Activated T-cell treated with anti-CD3 and anti-CD28 coated beads, Interleukin-2, amount 50 U/mL, for 4 hours (primary cell): ENCODE data around the gene FAM210A. TPM values are rescaled to one million over a fixed set of nuclear protein-coding genes. Genes with fewer than 3 reads are reported as not detected.
"Not testable (repeated sequence)": the region's sequence is repeated elsewhere in the genome, so short reads cannot be mapped to it uniquely, and the experiment has no call there.

Experiments used
- ATAC-seq, 2 donors: fragments of 200-7000 bp; cut with Tn5 transposase; one replicate each; pipeline ENCODE4 v1.10.0; 2021
- DNase-seq: peaks from one replicate; pipeline ENCODE4 v3.0.0-alpha.2; 2020
- H3K27me3 Mint-ChIP-seq: one replicate; pipeline ENCODE4 v1.8.0; 2021; ENCODE audit warnings: low read depth, mixed read lengths
- H3K36me3 Mint-ChIP-seq: one replicate; pipeline ENCODE4 v1.8.0; 2022; ENCODE audit warnings: mixed read lengths; ENCODE audit not compliant: insufficient read depth
- H3K4me1 Mint-ChIP-seq: one replicate; pipeline ENCODE4 v1.8.0; 2021; ENCODE audit warnings: low read depth, mixed read lengths
- H3K4me3 Mint-ChIP-seq: one replicate; pipeline ENCODE4 v1.8.0; 2021; ENCODE audit warnings: mild to moderate bottlenecking, moderate library complexity, mixed read lengths
- H3K9me3 Mint-ChIP-seq: one replicate; pipeline ENCODE4 v1.8.0; 2021; ENCODE audit warnings: mixed read lengths
- total RNA-seq, 3 donors: library from RNA; stranded (reverse); gene quantifications; one replicate each; pipeline ENCODE4 v1.2.1, GENCODE V29; 2021

FAM210A gene
- total RNA-seq, 3 donors from 2014 or later: 24.6 to 32.9 (median 28.6) TPM

- H3K4me3 Mint-ChIP-seq: no peak overlapping the region
- no peaks in the 10 kb centered on the region for H3K9me3 Mint-ChIP-seq
- no peak for DNase-seq
- H3K27me3 Mint-ChIP-seq: no peaks in the 10 kb centered on the region
- H3K36me3 Mint-ChIP-seq: peaks cover 9% of the 10 kb centered on the region
- peaks cover 9% of the 10 kb centered on the region for H3K4me1 Mint-ChIP-seq
- ATAC-seq: no peak
These were observed 44.7 kb downstream of the FAM210A start for GRCh38 chr18:13681701-13682100.

DNA sequence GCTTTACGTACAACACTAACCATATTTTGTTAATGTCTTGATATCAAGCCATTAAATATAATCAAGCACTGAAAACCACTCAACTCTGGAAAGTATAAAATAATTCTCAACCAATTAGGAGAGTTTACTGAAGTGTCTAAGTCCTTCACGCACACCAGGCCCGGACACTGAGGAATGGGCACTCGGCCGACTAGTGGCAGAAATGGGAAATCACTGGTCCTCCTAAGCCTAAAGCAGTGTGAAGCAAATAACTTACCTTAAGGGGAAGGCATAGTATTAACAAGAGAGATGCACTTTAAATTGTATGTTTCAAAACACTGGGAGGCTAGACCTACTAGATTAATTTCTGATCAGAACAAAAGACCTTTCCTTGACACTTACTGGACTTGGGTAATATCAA lies 45.7 kb downstream of the FAM210A start:
- Mint-ChIP-seq H3K4me1 (peaks cover 1% of the 10 kb centered on the region), H3K9me3 (no peaks in the 10 kb centered on the region), H3K27me3 (no peaks in the 10 kb centered on the region), H3K36me3 (peaks cover 7% of the 10 kb centered on the region), H3K4me3 (no peak overlapping the region)
- ATAC-seq (no peak), DNase-seq (no peak)

GRCh38 chr18:13677350-13677749 lies 49.0 kb downstream of the FAM210A start:
- H3K36me3 Mint-ChIP-seq, H3K4me3 Mint-ChIP-seq, ATAC-seq, H3K9me3 Mint-ChIP-seq, H3K27me3 Mint-ChIP-seq, DNase-seq, H3K4me1 Mint-ChIP-seq: not testable (repeated sequence)

- ATAC-seq: no peak
- Mint-ChIP-seq H3K9me3 (no peaks in the 10 kb centered on the region), H3K4me1 (no peaks in the 10 kb centered on the region), H3K4me3 (no peak overlapping the region), H3K27me3 (no peaks in the 10 kb centered on the region), H3K36me3 (peaks cover 3% of the 10 kb centered on the region)
- DNase-seq: no peak
These were observed 49.9 kb downstream of the FAM210A start for GRCh38 chr18:13676471-13676870.

DNA sequence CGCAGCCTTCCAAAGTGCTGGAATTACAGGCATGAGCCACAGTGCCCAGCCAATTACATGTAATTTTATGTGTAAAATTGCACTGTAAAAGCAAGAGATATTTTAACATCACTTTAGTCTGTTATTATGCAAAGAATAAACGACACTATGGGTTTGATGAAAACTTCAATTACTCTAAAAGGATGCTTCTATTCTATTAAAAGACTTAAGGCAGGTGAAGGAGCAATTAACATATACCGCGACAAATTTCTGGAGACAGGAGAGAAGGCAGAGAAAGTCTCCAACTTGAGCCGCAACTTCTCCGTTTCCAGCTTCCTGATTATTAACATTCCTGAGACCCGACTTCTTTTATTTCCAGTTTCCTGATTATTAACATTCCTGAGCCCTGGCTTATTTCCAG lies 53.7 kb downstream of the FAM210A start:
- H3K4me1 Mint-ChIP-seq: no peaks in the 10 kb centered on the region
- DNase-seq (no peak), ATAC-seq (no peak)
- H3K9me3 Mint-ChIP-seq: no peaks in the 10 kb centered on the region
- no peak overlapping the region for H3K4me3 Mint-ChIP-seq
- H3K27me3 Mint-ChIP-seq: no peaks in the 10 kb centered on the region
- H3K36me3 Mint-ChIP-seq: peaks cover 17% of the 10 kb centered on the region

- Mint-ChIP-seq H3K27me3 (no peaks in the 10 kb centered on the region), H3K36me3 (peaks cover 4% of the 10 kb centered on the region)
These were observed 64.5 kb downstream of the FAM210A start for GRCh38 chr18:13661779-13662256.

DNA sequence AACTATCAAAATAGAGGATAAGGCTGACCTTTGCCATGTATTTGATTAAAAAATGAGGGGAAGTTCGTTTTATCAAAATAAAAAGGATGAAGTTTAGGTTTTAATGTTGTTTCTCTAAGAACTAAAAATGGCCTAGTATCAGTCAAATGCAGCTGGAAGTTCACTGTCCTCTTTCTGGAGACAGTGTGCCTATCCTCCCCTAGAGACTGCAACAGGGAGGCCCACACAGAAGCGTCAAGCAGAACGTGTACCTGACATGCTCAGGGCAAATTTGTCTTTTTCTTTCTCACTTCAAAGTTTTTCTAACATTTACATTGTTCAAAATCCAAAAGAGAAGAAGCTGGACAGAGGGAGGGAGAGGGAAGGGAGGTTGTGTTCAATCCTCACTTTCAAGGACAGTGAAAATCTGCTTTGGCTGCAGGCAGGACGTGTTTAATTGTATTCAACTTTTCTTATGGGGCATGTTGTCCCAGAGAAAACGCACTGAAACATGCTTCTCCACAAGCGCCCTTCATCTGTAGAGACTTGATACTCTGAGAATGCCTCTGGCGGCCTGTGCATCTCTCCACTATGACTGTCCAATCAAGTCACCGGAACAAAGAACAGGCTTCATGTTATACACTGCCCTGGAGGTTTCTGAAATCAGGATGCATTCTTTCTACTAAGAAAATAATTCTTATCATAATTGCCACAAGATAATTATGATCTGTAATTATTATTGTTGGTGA lies 65.1 kb downstream of the FAM210A start:
- Mint-ChIP-seq H3K9me3 (no peaks in the 10 kb centered on the region), H3K36me3 (peaks cover under 1% of the 10 kb centered on the region)
- ATAC-seq: no peak

More at GRCh38 chr18:13661779-13662256, 64.5 kb downstream of the FAM210A start:
- Mint-ChIP-seq H3K4me3 (no peak overlapping the region), H3K4me1 (no peaks in the 10 kb centered on the region), H3K9me3 (no peaks in the 10 kb centered on the region)
- ATAC-seq (no peak), DNase-seq (no peak)

DNA sequence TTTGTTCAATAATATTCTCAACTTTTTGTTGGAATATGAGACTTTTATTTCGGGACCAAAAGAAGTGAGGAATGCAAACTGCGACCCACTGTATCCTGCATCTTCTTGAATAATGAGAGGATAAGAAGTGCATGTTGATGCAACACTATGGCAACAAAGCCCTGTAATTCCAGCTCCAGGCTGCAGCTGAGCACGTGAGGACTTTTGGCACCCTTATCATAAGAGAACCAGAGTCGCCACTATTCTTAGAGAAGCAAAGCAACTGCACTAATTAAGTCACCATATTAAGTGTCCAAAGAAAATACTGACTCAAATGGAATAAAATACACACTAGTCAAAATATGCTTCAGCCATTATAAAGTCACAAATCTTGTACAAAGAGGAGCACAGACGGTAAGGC lies 65.8 kb downstream of the FAM210A start:
- H3K36me3 Mint-ChIP-seq: no peaks in the 10 kb centered on the region
- H3K4me3 Mint-ChIP-seq: no peak overlapping the region
- ATAC-seq (no peak), DNase-seq (no peak)
- H3K27me3 Mint-ChIP-seq: no peaks in the 10 kb centered on the region
- no peaks in the 10 kb centered on the region for H3K4me1 Mint-ChIP-seq
- no peaks in the 10 kb centered on the region for H3K9me3 Mint-ChIP-seq

More for the DNA sequence above, 65.1 kb downstream of the FAM210A start:
- H3K4me1 Mint-ChIP-seq: no peaks in the 10 kb centered on the region
- no peaks in the 10 kb centered on the region for H3K27me3 Mint-ChIP-seq
- no peak for DNase-seq
- H3K4me3 Mint-ChIP-seq: no peak overlapping the region

- Mint-ChIP-seq H3K27me3 (no peaks in the 10 kb centered on the region), H3K36me3 (no peaks in the 10 kb centered on the region), H3K9me3 (no peaks in the 10 kb centered on the region), H3K4me1 (no peaks in the 10 kb centered on the region), H3K4me3 (no peak overlapping the region)
- no peak for ATAC-seq
- DNase-seq: no peak
These were observed 67.7 kb downstream of the FAM210A start for GRCh38 chr18:13658436-13659204.

DNA sequence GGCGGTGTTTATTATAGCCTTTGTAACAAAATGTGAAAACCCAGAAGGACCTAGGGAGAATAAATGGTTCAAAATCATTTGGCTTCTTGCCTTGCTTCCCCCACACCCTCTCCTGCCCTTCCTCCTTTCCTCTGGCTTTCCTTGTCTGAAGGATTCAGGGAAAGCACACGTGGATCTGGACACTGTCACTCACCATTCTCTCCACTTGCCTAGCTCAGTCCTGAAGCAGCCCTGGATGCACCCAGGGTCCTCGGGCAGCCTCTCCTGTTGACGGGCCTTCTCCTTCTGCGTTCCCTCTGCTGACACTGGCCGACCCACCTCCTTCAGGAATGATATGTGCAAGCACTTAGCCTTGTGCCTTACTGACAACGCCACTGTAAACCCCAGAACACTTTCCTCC lies 68.4 kb downstream of the FAM210A start:
- Mint-ChIP-seq H3K36me3 (no peaks in the 10 kb centered on the region), H3K4me1 (no peaks in the 10 kb centered on the region), H3K27me3 (no peaks in the 10 kb centered on the region), H3K9me3 (no peaks in the 10 kb centered on the region), H3K4me3 (no peak overlapping the region)
- no peak for ATAC-seq
- DNase-seq: no peak

DNA sequence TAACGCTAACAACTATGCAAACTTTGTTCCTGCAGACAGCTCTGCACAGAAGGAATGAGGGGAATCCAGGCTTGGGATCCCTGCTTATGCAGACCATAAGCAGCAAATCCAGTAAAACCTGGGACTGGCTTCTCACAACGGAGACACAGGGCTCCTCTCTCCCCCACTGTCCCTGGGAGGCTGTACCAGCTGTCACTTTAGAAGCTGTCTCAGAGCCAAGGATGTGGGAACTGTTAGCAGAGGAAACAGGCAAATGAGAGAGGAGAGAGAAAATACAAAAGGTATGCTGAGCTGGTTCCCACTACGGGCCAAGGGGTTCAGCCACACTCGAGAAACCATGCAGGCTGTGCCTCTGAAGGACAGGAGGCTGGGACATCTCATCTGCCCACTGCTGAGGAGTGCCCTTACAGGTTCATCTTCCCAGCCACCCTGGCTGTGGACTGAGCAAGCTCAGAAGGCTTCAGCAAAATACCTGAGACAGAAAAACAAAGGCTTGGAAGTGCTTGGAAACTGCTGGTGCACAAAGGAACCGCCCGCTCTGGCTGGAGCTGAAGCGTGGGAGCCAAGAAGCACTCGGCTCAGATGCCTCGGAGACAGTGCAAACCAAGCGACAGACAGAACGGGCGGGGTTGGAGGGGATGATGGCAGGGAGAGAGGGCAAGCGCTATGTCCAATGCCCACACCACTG lies 72.5 kb downstream of the FAM210A start:
- Mint-ChIP-seq H3K9me3 (no peaks in the 10 kb centered on the region), H3K4me1 (no peaks in the 10 kb centered on the region), H3K27me3 (no peaks in the 10 kb centered on the region), H3K36me3 (no peaks in the 10 kb centered on the region), H3K4me3 (no peak overlapping the region)
- no peak for DNase-seq
- ATAC-seq: no peak

GRCh38 chr18:13649397-13650390 lies 76.7 kb downstream of the FAM210A start:
- H3K4me3 Mint-ChIP-seq: no peak overlapping the region
- DNase-seq (no peak), ATAC-seq (no peak)
- H3K9me3 Mint-ChIP-seq: no peaks in the 10 kb centered on the region
- H3K27me3 Mint-ChIP-seq: no peaks in the 10 kb centered on the region
- peaks cover 14% of the 10 kb centered on the region for H3K36me3 Mint-ChIP-seq
- H3K4me1 Mint-ChIP-seq: no peaks in the 10 kb centered on the region

- no peaks in the 10 kb centered on the region for H3K27me3 Mint-ChIP-seq
These were observed 78.6 kb downstream of the FAM210A start for GRCh38 chr18:13647761-13648160.

More at GRCh38 chr18:13647761-13648160, 78.6 kb downstream of the FAM210A start:
- no peak overlapping the region for H3K4me3 Mint-ChIP-seq
- no peaks in the 10 kb centered on the region for H3K4me1 Mint-ChIP-seq
- DNase-seq (no peak), ATAC-seq (no peak)
- H3K9me3 Mint-ChIP-seq: no peaks in the 10 kb centered on the region
- H3K36me3 Mint-ChIP-seq: peaks cover 14% of the 10 kb centered on the region
